Right atrium auricular region (tissue), 2 donors: Measurements from ENCODE around the gene INPP5J. TPM values are rescaled to one million over a fixed set of nuclear protein-coding genes. Genes with fewer than 3 reads are reported as not detected.

Source experiments
- DNase-seq: peaks from one replicate; pipeline ENCODE4 v3.0.0-alpha.2; 2019; ENCODE audit warnings: low spot score
- H3K27ac ChIP-seq, 2 donors: fragments of 200-600 bp; sonication (generic); 1 replicate in 1 of 2; 2 replicates in 1 of 2; pipeline ENCODE4 v1.5.1; 2016 to 2019
- H3K27me3 ChIP-seq, 2 donors: fragments of 200-600 bp; sonication (generic); one replicate each; pipeline versions ENCODE4 v1.5.1 to v1.6.0; 2017 to 2019
- H3K36me3 ChIP-seq: fragments of 200-600 bp; sonication (generic); one replicate; pipeline ENCODE4 v1.5.1; 2016
- H3K4me1 ChIP-seq, 2 donors: fragments of 200-600 bp; sonication (generic); one replicate each; pipeline versions ENCODE4 v1.5.1 to v1.6.0; 2017 to 2019
- H3K4me3 ChIP-seq, 2 donors: fragments of 200-600 bp; sonication (generic); 1 replicate in 1 of 2; 2 replicates in 1 of 2; pipeline ENCODE4 v1.5.1; 2017 to 2019; ENCODE audit warnings: mild to moderate bottlenecking in 1 of 2, moderate library complexity in 1 of 2
- H3K9me3 ChIP-seq, 2 donors: fragments of 200-600 bp; sonication (generic); one replicate each; pipeline ENCODE4 v1.5.1; 2019
- CTCF ChIP-seq, 2 donors: fragments of 200-600 bp; sonication (generic); IDR thresholded peaks; one replicate each; pipeline ENCODE4 v1.5.1; 2019; ENCODE audit warnings: antibody characterized with exemption in 2 of 2
- microRNA counts, 2 donors: library from miRNA; unstranded; fragments of <30 nt; microRNA quantifications; one replicate each; lab custom pipeline; 2016 to 2017
- microRNA-seq, 2 donors: library from miRNA; unstranded; fragments of <30 nt; microRNA quantifications; one replicate each; pipeline ENCODE4, GENCODE V29; 2016 to 2017; ENCODE audit warnings: borderline number of aligned reads in 2 of 2, borderline replicate concordance in 1 of 2
- total RNA-seq, 2 donors: library from RNA; depleted of rRNA; stranded (reverse); fragments of >200 nt; gene quantifications; one replicate each; pipeline ENCODE4 v1.1.0, GENCODE V29; 2016

Gene INPP5J
- total RNA-seq, 2 donors from 2014 or later: 17.6 to 26.3 TPM

- no peak for DNase-seq
- Histone ChIP-seq H3K27me3 (no peaks in the 10 kb centered on the region), H3K27ac (no peak overlapping the region), H3K9me3 (no peaks in the 10 kb centered on the region), H3K4me1 (peaks cover 0 to 8% of the 10 kb centered on the region in 2 donors), H3K36me3 (peaks cover 6% of the 10 kb centered on the region), H3K4me3 (no peak overlapping the region)
- no peak for TF ChIP-seq CTCF (IDR thresholded peaks at IDR 0.05)
Measured at GRCh38 chr22:31184015-31184414, 61.2 kb downstream of the INPP5J start.

MicroRNA genes within 50 kb of the gene (microRNA counts, 767-probe panel; counts per million panel counts)
- 0 to 31.0 counts per million in 2 donors for microRNA hsa-miR-3928 (lab: Ali Mortazavi, UCI)

Small RNA genes lying within 50 kb of the gene (microRNA-seq; reads per million reads assigned to microRNA genes)
- gene MIR3928: 5.0 to 5.7 reads per million in 2 donors

Other genes with a start within 250 kb of the INPP5J start
- 10 to 100 TPM; 20.1 to 21.0 TPM for gene MORC2, start 154.2 kb upstream of the INPP5J start, total RNA-seq
- 10 to 100 TPM; 37.2 to 39.1 TPM for gene TUG1, start 153.7 kb upstream of the INPP5J start, total RNA-seq
- 100 to 1,000 TPM in 1 of 2 donors, 10 to 100 TPM in 1; 81.4 to 183 TPM for gene SMTN, start 41.6 kb upstream of the INPP5J start, total RNA-seq
- gene SELENOM, start 15.4 kb upstream of the INPP5J start, total RNA-seq: 100 to 1,000 TPM; 133 to 358 TPM
- gene PLA2G3, start 17.5 kb downstream of the INPP5J start, total RNA-seq: not detected
- 10 to 100 TPM; 17.6 to 26.8 TPM for gene RNF185, start 37.2 kb downstream of the INPP5J start, total RNA-seq
- 1 to 10 TPM; 7.5 to 9.8 TPM for gene LIMK2, start 89.3 kb downstream of the INPP5J start, total RNA-seq
- 10 to 100 TPM; 14.6 to 17.6 TPM for gene PIK3IP1, start 169.5 kb downstream of the INPP5J start, total RNA-seq
- gene PATZ1, start 223.4 kb downstream of the INPP5J start, total RNA-seq: 10 to 100 TPM in 1 of 2 donors, 1 to 10 TPM in 1; 9.2 to 15.5 TPM